Peyer's patch (tissue), 4 donors: ENCODE results near the gene TCF20. TPM values are rescaled to one million over a fixed set of nuclear protein-coding genes. Genes with fewer than 3 reads are reported as not detected.
A peak's percentile ranks its signal among the peaks of the same experiment; 100 is the strongest.

Experiments used
- DNase-seq, 3 donors: peaks; one replicate each; pipeline ENCODE4 v3.0.0-alpha.2; 2017 to 2019
- H3K27ac ChIP-seq, 4 donors: fragments of 200-600 bp; sonication (generic); one replicate each; pipeline ENCODE4 v1.5.1; 2016 to 2019
- H3K27me3 ChIP-seq, 2 donors: fragments of 200-600 bp; sonication (generic); one replicate each; pipeline ENCODE4 v1.5.1; 2019
- H3K36me3 ChIP-seq, 3 donors: fragments of 200-600 bp; sonication (generic); one replicate each; pipeline ENCODE4 v1.5.1; 2016 to 2019
- H3K4me1 ChIP-seq, 4 donors: fragments of 200-600 bp; sonication (generic); one replicate each; pipeline ENCODE4 v1.5.1; 2016 to 2019
- H3K4me3 ChIP-seq, 4 donors: fragments of 200-600 bp; sonication (generic); 1 replicate in 3 of 4; 2 replicates in 1 of 4; pipeline ENCODE4 v1.5.1; 2016 to 2019; ENCODE audit warnings: mild to moderate bottlenecking in 1 of 4
- H3K9me3 ChIP-seq, 4 donors: fragments of 200-600 bp; sonication (generic); one replicate each; pipeline ENCODE4 v1.5.1; 2016 to 2019; ENCODE audit warnings: mild to moderate bottlenecking in 1 of 4
- CTCF ChIP-seq, 6 experiments: fragments of 450-650 bp in 4 of 6; fragments of 200-600 bp in 2 of 6; sonication (generic) in 1 of 6; IDR thresholded peaks; one replicate each; pipeline ENCODE4 v1.5.1; 2017 to 2019; ENCODE audit warnings: antibody characterized with exemption in 6 of 6, mild to moderate bottlenecking in 3 of 6, moderate library complexity in 1 of 6
- POLR2A ChIP-seq, 2 donors: fragments of 450-650 bp; IDR thresholded peaks; one replicate each; pipeline ENCODE4 v1.5.1; 2017; ENCODE audit warnings: antibody characterized with exemption in 2 of 2, mild to moderate bottlenecking in 2 of 2, moderate library complexity in 2 of 2
- total RNA-seq, 4 donors: library from RNA; depleted of rRNA; stranded (reverse); fragments of >200 nt; gene quantifications; one replicate each; pipeline ENCODE4 v1.1.0, GENCODE V29; 2016

TCF20 gene
- total RNA-seq, 4 donors from 2014 or later, result 43.8 to 75.1 (median 59.5) TPM

GRCh38 chr22:42262964-42263363 is 7.5 kb downstream of the TCF20 start:
- TF ChIP-seq CTCF (IDR thresholded peaks at IDR 0.05) (no peak), POLR2A (IDR thresholded peaks at IDR 0.05) (no peak)
- Histone ChIP-seq H3K27me3 (no peaks in the 10 kb centered on the region), H3K4me1 (peaks cover 0 to 4% (median 0%) of the 10 kb centered on the region in 4 donors), H3K36me3 (no peaks in the 10 kb centered on the region), H3K27ac (no peak overlapping the region), H3K4me3 (no peak overlapping the region), H3K9me3 (no peaks in the 10 kb centered on the region)
- peak in 1 of 3 donors; percentile 45 for DNase-seq

GRCh38 chr22:42261296-42261695 is 9.2 kb downstream of the TCF20 start:
- TF ChIP-seq POLR2A (IDR thresholded peaks at IDR 0.05) (no peak), CTCF (IDR thresholded peaks at IDR 0.05) (no peak)
- no peaks in the 10 kb centered on the region for H3K9me3 ChIP-seq
- no peaks in the 10 kb centered on the region for H3K4me1 ChIP-seq
- no peaks in the 10 kb centered on the region for H3K27me3 ChIP-seq
- DNase-seq, result no peak
- H3K4me3 ChIP-seq, result no peak overlapping the region
- H3K27ac ChIP-seq, result no peak overlapping the region
- H3K36me3 ChIP-seq, result no peaks in the 10 kb centered on the region

GRCh38 chr22:42258126-42258525 is 12.3 kb downstream of the TCF20 start:
- Histone ChIP-seq H3K36me3 (no peaks in the 10 kb centered on the region), H3K27ac (no peak overlapping the region), H3K4me3 (no peak overlapping the region), H3K27me3 (no peaks in the 10 kb centered on the region), H3K4me1 (no peaks in the 10 kb centered on the region), H3K9me3 (no peaks in the 10 kb centered on the region)
- no peak for DNase-seq
- TF ChIP-seq CTCF (IDR thresholded peaks at IDR 0.05), result no peak
- no peak for TF ChIP-seq POLR2A (IDR thresholded peaks at IDR 0.05)

- H3K27ac ChIP-seq, result no peak overlapping the region
- H3K4me3 ChIP-seq, result no peak overlapping the region
- no peaks in the 10 kb centered on the region for H3K9me3 ChIP-seq
- no peaks in the 10 kb centered on the region for H3K36me3 ChIP-seq
- TF ChIP-seq CTCF (IDR thresholded peaks at IDR 0.05) (no peak), POLR2A (IDR thresholded peaks at IDR 0.05) (no peak)
- H3K4me1 ChIP-seq, result no peaks in the 10 kb centered on the region
- no peaks in the 10 kb centered on the region for H3K27me3 ChIP-seq
- DNase-seq, result no peak
These were observed 13.1 kb downstream of the TCF20 start for GRCh38 chr22:42257386-42257785.

GRCh38 chr22:42256930-42257329 is 13.5 kb downstream of the TCF20 start:
- no peak overlapping the region for H3K27ac ChIP-seq
- no peaks in the 10 kb centered on the region for H3K27me3 ChIP-seq
- H3K9me3 ChIP-seq, result no peaks in the 10 kb centered on the region
- no peak for TF ChIP-seq POLR2A (IDR thresholded peaks at IDR 0.05)
- no peak for TF ChIP-seq CTCF (IDR thresholded peaks at IDR 0.05)
- H3K4me3 ChIP-seq, result no peak overlapping the region
- H3K4me1 ChIP-seq, result no peaks in the 10 kb centered on the region
- DNase-seq, result no peak
- no peaks in the 10 kb centered on the region for H3K36me3 ChIP-seq

- Histone ChIP-seq H3K27ac (no peak overlapping the region), H3K9me3 (no peaks in the 10 kb centered on the region), H3K27me3 (no peaks in the 10 kb centered on the region), H3K4me1 (no peaks in the 10 kb centered on the region), H3K4me3 (no peak overlapping the region), H3K36me3 (no peaks in the 10 kb centered on the region)
- no peak for DNase-seq
- TF ChIP-seq POLR2A (IDR thresholded peaks at IDR 0.05) (no peak), CTCF (IDR thresholded peaks at IDR 0.05) (no peak)
These were observed 14.2 kb downstream of the TCF20 start for GRCh38 chr22:42256220-42256619.
